KMS-11 (cell line): ENCODE data around the gene KCP.

ENCODE experiments used
- H2AFZ ChIP-seq: fragments of 200-600 bp; sonication (generic); 2 replicates; pipeline ENCODE4 v1.6.1; 2016; ENCODE audit warnings: antibody characterized with exemption, mixed run types, low read depth
- H3K27ac ChIP-seq: fragments of 200-600 bp; sonication (generic); 2 replicates; pipeline ENCODE4 v1.6.1; 2016; ENCODE audit warnings: mild to moderate bottlenecking, mixed run types
- H3K27me3 ChIP-seq: fragments of 200-600 bp; sonication (generic); 2 replicates; pipeline ENCODE4 v1.6.1; 2017; ENCODE audit warnings: mild to moderate bottlenecking, low read depth, mixed run types, moderate library complexity; ENCODE audit not compliant: insufficient read depth
- H3K36me3 ChIP-seq: fragments of 200-600 bp; sonication (generic); 2 replicates; pipeline ENCODE4 v1.6.1; 2017; ENCODE audit warnings: mild to moderate bottlenecking, mixed run types; ENCODE audit not compliant: insufficient read depth
- H3K4me1 ChIP-seq: fragments of 200-600 bp; sonication (generic); 2 replicates; pipeline ENCODE4 v1.6.1; 2016; ENCODE audit warnings: mild to moderate bottlenecking, low read depth, mixed run types; ENCODE audit not compliant: poor library complexity, severe bottlenecking
- H3K4me2 ChIP-seq: fragments of 200-600 bp; sonication (generic); 2 replicates; pipeline ENCODE4 v1.7.0; 2016; ENCODE audit warnings: mild to moderate bottlenecking, mixed run types
- H3K4me3 ChIP-seq: fragments of 200-600 bp; sonication (generic); IDR thresholded peaks from 2 replicates; pipeline ENCODE4 v1.6.1; 2017; ENCODE audit warnings: low read depth, low read length, mixed read lengths; ENCODE audit not compliant: insufficient read depth
- H3K79me2 ChIP-seq: fragments of 200-600 bp; sonication (generic); 2 replicates; pipeline ENCODE4 v1.6.1; 2016; ENCODE audit warnings: low read depth, mixed run types; ENCODE audit not compliant: insufficient read depth
- H3K9ac ChIP-seq: fragments of 200-600 bp; sonication (generic); 2 replicates; pipeline ENCODE4 v1.6.1; 2016; ENCODE audit warnings: mild to moderate bottlenecking, mixed run types
- H4K20me1 ChIP-seq: fragments of 200-600 bp; sonication (generic); 2 replicates; pipeline ENCODE4 v1.6.1; 2016; ENCODE audit warnings: mild to moderate bottlenecking, mixed run types; ENCODE audit not compliant: insufficient read depth
- TF ChIP-seq, protein P1 (sequence below): fragments of 200-600 bp; sonication (generic); conservative IDR thresholded peaks from 2 replicates; pipeline ENCODE4 v1.6.1; 2017; ENCODE audit warnings: low read depth, mild to moderate bottlenecking, antibody characterized with exemption, low read length, moderate library complexity, mixed read lengths

KCP gene

DNA sequence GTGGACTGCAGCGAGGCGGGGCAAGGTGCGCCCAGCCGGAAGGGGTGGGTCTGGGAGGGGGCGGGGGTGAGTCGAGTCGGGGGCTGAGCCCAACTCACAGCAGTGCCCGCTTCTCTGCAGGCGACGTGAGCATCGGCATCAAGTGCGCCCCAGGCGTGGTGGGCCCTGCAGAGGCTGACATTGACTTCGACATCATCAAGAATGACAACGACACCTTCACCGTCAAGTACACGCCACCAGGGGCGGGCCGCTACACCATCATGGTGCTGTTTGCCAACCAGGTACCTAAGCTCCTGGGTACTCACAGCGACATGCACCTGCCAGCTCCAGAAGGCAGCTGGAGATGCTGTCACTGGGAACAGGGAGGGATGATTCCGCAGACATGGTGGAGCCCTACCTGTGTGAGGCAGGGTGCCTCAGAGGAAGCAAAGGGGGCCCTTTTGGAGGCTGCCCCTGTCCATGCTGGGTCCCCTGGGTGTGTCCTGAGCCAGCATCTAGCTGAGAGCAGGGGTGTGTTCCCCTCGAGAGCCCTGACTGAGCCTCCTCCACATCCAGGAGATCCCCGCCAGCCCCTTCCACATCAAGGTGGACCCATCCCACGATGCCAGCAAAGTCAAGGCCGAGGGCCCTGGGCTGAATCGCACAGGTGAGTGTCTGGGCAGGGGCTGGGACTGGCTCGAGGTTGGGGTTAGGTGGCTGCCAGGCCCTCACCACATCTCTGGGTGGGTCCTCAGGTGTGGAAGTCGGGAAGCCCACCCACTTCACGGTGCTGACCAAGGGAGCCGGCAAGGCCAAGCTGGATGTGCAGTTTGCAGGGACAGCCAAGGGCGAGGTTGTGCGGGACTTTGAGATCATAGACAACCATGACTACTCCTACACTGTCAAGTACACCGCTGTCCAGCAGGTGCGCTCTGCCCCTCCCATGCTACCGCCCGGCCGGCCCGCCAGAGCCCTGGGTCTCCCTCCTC lies 67.6 kb downstream of the KCP start:
- Histone ChIP-seq H3K36me3 (no peaks in the 10 kb centered on the region), H3K4me1 (peaks cover 7% of the 10 kb centered on the region), H3K27ac (no peak overlapping the region), H3K4me3 (no peak overlapping the region), H3K79me2 (no peaks in the 10 kb centered on the region), H3K9ac (no peak overlapping the region), H2AFZ (no peak overlapping the region), H4K20me1 (no peaks in the 10 kb centered on the region), H3K4me2 (no peak overlapping the region), H3K27me3 (no peaks in the 10 kb centered on the region; the same call in 1 of the 2 replicates)
- TF ChIP-seq, protein P1, sequence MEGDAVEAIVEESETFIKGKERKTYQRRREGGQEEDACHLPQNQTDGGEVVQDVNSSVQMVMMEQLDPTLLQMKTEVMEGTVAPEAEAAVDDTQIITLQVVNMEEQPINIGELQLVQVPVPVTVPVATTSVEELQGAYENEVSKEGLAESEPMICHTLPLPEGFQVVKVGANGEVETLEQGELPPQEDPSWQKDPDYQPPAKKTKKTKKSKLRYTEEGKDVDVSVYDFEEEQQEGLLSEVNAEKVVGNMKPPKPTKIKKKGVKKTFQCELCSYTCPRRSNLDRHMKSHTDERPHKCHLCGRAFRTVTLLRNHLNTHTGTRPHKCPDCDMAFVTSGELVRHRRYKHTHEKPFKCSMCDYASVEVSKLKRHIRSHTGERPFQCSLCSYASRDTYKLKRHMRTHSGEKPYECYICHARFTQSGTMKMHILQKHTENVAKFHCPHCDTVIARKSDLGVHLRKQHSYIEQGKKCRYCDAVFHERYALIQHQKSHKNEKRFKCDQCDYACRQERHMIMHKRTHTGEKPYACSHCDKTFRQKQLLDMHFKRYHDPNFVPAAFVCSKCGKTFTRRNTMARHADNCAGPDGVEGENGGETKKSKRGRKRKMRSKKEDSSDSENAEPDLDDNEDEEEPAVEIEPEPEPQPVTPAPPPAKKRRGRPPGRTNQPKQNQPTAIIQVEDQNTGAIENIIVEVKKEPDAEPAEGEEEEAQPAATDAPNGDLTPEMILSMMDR: no peak

DNA sequence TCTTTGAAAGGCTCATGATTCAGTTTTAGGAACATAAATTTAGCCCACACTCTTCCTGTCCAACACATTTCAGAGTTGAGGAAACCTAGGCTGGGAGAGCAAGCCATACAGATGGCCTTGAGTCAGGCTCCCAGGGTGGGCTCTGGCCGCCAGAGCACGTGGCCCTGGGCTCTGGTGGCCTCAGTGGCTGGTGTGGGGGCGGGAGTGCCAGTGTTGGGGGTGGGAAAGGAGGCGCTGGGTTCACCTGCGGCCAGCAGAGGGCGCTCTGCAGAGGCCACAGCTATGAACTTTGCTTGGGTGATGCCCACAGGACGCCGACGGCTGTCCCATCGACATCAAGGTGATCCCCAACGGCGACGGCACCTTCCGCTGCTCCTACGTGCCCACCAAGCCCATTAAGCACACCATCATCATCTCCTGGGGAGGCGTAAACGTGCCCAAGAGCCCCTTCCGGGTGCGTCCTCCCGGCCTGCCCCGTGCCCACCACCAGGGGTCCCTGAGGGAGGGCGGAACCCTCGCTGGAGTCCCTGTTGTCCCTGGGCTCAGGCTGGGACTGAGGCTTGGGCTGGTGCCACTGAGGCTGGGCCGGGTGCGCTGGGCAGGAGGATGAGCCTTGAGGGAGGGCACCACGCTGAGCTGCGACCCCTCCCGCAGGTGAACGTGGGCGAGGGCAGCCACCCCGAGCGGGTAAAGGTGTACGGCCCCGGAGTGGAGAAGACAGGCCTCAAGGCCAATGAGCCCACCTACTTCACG lies 68.4 kb downstream of the KCP start:
- H3K36me3 ChIP-seq: no peaks in the 10 kb centered on the region
- H2AFZ ChIP-seq: peak overlapping the region; percentile 48; the same call in 1 of the 2 replicates
- no peak overlapping the region for H3K4me2 ChIP-seq

DNA sequence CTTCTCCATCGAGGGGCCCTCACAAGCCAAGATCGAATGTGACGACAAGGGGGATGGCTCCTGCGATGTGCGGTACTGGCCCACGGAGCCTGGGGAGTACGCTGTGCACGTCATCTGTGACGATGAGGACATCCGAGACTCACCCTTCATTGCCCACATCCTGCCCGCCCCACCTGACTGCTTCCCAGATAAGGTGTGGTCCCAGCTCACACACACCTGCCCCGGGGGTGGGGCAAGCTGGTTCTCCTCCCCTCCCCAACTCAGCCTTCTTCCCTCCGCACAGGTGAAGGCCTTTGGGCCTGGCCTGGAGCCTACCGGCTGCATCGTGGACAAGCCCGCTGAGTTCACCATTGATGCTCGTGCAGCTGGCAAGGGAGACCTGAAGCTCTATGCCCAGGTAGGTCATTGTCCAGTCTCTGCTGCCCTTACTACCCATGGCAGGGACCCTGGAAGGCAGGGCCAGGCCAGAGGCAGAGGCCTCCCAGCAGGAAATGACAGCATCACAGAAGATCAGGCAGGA lies 69.3 kb downstream of the KCP start:
- no peak overlapping the region for H3K9ac ChIP-seq

More for the DNA sequence above, 68.4 kb downstream of the KCP start:
- H4K20me1 ChIP-seq: no peaks in the 10 kb centered on the region
- no peaks in the 10 kb centered on the region; the same call in 1 of the 2 replicates for H3K27me3 ChIP-seq
- H3K27ac ChIP-seq: no peak overlapping the region
- no peak overlapping the region for H3K4me3 ChIP-seq
- H3K4me1 ChIP-seq: peaks cover 7% of the 10 kb centered on the region
- TF ChIP-seq, protein P1: peak; percentile 84
- H3K9ac ChIP-seq: no peak overlapping the region
- no peaks in the 10 kb centered on the region for H3K79me2 ChIP-seq

More for the DNA sequence above, 69.3 kb downstream of the KCP start:
- no peaks in the 10 kb centered on the region for H3K36me3 ChIP-seq
- no peaks in the 10 kb centered on the region for H3K79me2 ChIP-seq
- H3K27ac ChIP-seq: no peak overlapping the region
- H3K4me3 ChIP-seq: no peak overlapping the region
- no peak overlapping the region for H2AFZ ChIP-seq
- TF ChIP-seq, protein P1: no peak
- H4K20me1 ChIP-seq: no peaks in the 10 kb centered on the region
- no peak overlapping the region for H3K4me2 ChIP-seq
- peaks cover 7% of the 10 kb centered on the region for H3K4me1 ChIP-seq
- no peaks in the 10 kb centered on the region; the same call in 1 of the 2 replicates for H3K27me3 ChIP-seq
